ENCODE results near the gene CLEC3B. TPM values are rescaled to one million over a fixed set of nuclear protein-coding genes. Genes with fewer than 3 reads are reported as not detected.

CLEC3B gene
- total and polyA plus RNA-seq, 2 donors (not counting 3 experiments of a cell fraction or from before 2014, with no cell fraction given): 1.8 TPM; not detected in 1

DNA sequence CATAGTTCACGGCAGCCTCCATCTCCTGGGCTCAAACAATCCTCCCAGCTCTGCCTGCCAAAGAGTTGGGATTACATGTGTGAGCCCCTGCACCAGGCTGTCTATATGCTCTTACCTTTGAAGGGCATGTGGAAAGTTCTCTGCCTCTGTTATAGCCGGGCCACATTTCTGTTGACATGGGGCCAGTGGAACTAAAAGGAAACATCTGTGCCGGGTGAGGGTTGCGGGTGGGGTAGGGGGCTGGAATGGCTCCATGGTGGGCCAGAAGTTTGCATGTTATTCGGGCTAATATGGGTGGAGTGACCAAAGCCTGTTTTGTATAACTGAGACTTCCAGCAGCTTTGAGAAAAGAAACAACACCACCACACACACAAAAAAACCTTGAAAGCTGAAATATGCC, 8.3 kb upstream of the CLEC3B start:
- TF ChIP-seq JUN (IDR thresholded peaks at IDR 0.05; ENCODE audit: borderline replicate concordance, insufficient read depth, insufficient read length, low read depth): no peak
- no peaks in the 10 kb centered on the region for H3K9me3 ChIP-seq (replicated peaks; ENCODE audit: control insufficient read depth, insufficient read depth, low read length)
- no peaks in the 10 kb centered on the region for H3K27me3 ChIP-seq (ENCODE audit: control insufficient read depth in 2 of 2, insufficient read depth in 2 of 2, low read length in 2 of 2)
- no peaks in the 10 kb centered on the region for H3K9me1 ChIP-seq (replicated peaks; ENCODE audit: control insufficient read depth, extremely low read depth, insufficient read depth, low read length)
- no peak overlapping the region for H3K4me2 ChIP-seq (ENCODE audit: insufficient read depth, low read length)
- H3K36me3 ChIP-seq (ENCODE audit: control insufficient read depth in 2 of 2, extremely low read depth in 1 of 2, insufficient read depth in 2 of 2, low read length in 2 of 2): no peaks in the 10 kb centered on the region
- intact Hi-C loops (cut with micrococcal nuclease): no loop called here
- DNase-seq (ENCODE audit: low read depth, low spot score): peak; percentile 64
- no peak for FAIRE-seq
- H3K4me3 ChIP-seq (replicated peaks in 1 of 3; ENCODE audit: insufficient read depth in 1 of 3, low read depth in 1 of 3, low read length in 3 of 3): no peak overlapping the region
- no peak overlapping the region for H3K9ac ChIP-seq (replicated peaks; ENCODE audit: extremely low read depth, insufficient read depth, low read length)
- CTCF ChIA-PET: no interaction called here
- H3K4me1 ChIP-seq (ENCODE audit: control insufficient read depth, extremely low read depth, insufficient read depth, low read length): peaks cover under 1% of the 10 kb centered on the region
- dilution Hi-C loops (cut with MboI; ENCODE audit: extremely low pct_ligation_motif_present, low sequenced_read_pairs): no loop called here
- no peaks in the 10 kb centered on the region for H3K79me2 ChIP-seq (ENCODE audit: control insufficient read depth, insufficient read depth, low read length)
- BruUV-seq (replicated peaks): no TSS peak
- H2AFZ ChIP-seq (ENCODE audit: low read depth, low read length): no peak overlapping the region
- H3K27ac ChIP-seq (ENCODE audit: insufficient read depth, low read depth, low read length): no peak overlapping the region
- POLR2A ChIA-PET: no interaction called here
- H4K20me1 ChIP-seq (replicated peaks; ENCODE audit: control insufficient read depth, extremely low read depth, insufficient read depth, low read length): no peaks in the 10 kb centered on the region

DNA sequence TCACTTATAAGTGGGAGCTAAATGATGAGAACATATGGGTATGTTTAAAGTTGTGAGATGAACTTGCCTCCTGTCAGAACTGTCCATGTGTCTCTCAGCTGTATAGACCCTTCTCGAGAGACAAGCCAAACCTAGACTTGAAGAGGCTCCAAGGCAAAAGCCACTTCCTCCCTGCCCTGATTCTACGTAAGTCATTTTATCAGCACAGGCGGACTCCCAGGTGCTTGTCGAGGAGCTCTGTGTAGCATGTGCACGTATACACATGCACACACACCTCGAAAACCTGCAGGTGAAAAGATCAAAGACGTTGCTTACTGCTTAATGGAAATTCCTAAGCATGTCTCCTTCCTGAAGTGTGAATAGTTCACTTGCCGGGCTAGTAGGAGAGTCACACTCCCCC, 5.6 kb upstream of the CLEC3B start:
- no peak for FAIRE-seq
- intact Hi-C loops (cut with micrococcal nuclease): loop anchor here (10.0 kb wide), 1 partner anchor 466 kb away; the partner anchor contains the start of gene ZKSCAN7
- Histone ChIP-seq H3K9me1 (replicated peaks; ENCODE audit: control insufficient read depth, extremely low read depth, insufficient read depth, low read length) (no peaks in the 10 kb centered on the region), H3K9ac (replicated peaks; ENCODE audit: extremely low read depth, insufficient read depth, low read length) (no peak overlapping the region), H3K36me3 (ENCODE audit: control insufficient read depth in 2 of 2, extremely low read depth in 1 of 2, insufficient read depth in 2 of 2, low read length in 2 of 2) (no peaks in the 10 kb centered on the region), H3K27me3 (ENCODE audit: control insufficient read depth in 2 of 2, insufficient read depth in 2 of 2, low read length in 2 of 2) (no peaks in the 10 kb centered on the region), H3K9me3 (replicated peaks; ENCODE audit: control insufficient read depth, insufficient read depth, low read length) (no peaks in the 10 kb centered on the region), H3K4me1 (ENCODE audit: control insufficient read depth, extremely low read depth, insufficient read depth, low read length) (peaks cover 13% of the 10 kb centered on the region), H3K4me2 (ENCODE audit: insufficient read depth, low read length) (no peak overlapping the region), H3K27ac (ENCODE audit: insufficient read depth, low read depth, low read length) (no peak overlapping the region), H3K4me3 (replicated peaks in 1 of 3; ENCODE audit: insufficient read depth in 1 of 3, low read depth in 1 of 3, low read length in 3 of 3) (no peak overlapping the region), H4K20me1 (replicated peaks; ENCODE audit: control insufficient read depth, extremely low read depth, insufficient read depth, low read length) (no peaks in the 10 kb centered on the region), H2AFZ (ENCODE audit: low read depth, low read length) (no peak overlapping the region), H3K79me2 (ENCODE audit: control insufficient read depth, insufficient read depth, low read length) (no peaks in the 10 kb centered on the region)
- no peak for DNase-seq (ENCODE audit: low read depth, low spot score)
- dilution Hi-C loops (cut with MboI; ENCODE audit: extremely low pct_ligation_motif_present, low sequenced_read_pairs): no loop called here
- CTCF ChIA-PET: no interaction called here
- BruUV-seq (replicated peaks): no TSS peak
- TF ChIP-seq FOS (IDR thresholded peaks at IDR 0.05; ENCODE audit: borderline replicate concordance, insufficient read depth, low read length) (no peak), POLR2AphosphoS5 (IDR thresholded peaks at IDR 0.05; ENCODE audit: insufficient read depth, low read depth, low read length) (no peak), JUN (IDR thresholded peaks at IDR 0.05; ENCODE audit: borderline replicate concordance, insufficient read depth, insufficient read length, low read depth) (no peak), EZH2 (IDR thresholded peaks at IDR 0.05; ENCODE audit: borderline replicate concordance, low read depth, low read length, severe bottlenecking) (no peak), MYC (IDR thresholded peaks at IDR 0.05; ENCODE audit: low read depth, low read length) (no peak), GATA2 (IDR thresholded peaks at IDR 0.05; ENCODE audit: insufficient read depth, insufficient read length, low read depth, low read length) (no peak)
- TF ChIP-seq, protein P1, sequence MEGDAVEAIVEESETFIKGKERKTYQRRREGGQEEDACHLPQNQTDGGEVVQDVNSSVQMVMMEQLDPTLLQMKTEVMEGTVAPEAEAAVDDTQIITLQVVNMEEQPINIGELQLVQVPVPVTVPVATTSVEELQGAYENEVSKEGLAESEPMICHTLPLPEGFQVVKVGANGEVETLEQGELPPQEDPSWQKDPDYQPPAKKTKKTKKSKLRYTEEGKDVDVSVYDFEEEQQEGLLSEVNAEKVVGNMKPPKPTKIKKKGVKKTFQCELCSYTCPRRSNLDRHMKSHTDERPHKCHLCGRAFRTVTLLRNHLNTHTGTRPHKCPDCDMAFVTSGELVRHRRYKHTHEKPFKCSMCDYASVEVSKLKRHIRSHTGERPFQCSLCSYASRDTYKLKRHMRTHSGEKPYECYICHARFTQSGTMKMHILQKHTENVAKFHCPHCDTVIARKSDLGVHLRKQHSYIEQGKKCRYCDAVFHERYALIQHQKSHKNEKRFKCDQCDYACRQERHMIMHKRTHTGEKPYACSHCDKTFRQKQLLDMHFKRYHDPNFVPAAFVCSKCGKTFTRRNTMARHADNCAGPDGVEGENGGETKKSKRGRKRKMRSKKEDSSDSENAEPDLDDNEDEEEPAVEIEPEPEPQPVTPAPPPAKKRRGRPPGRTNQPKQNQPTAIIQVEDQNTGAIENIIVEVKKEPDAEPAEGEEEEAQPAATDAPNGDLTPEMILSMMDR (IDR thresholded peaks at IDR 0.05; ENCODE audit: extremely low read depth in 1 of 2, insufficient read depth in 1 of 2, low read depth in 1 of 2, low read length in 2 of 2): no peak
- TF ChIP-seq, protein P2, sequence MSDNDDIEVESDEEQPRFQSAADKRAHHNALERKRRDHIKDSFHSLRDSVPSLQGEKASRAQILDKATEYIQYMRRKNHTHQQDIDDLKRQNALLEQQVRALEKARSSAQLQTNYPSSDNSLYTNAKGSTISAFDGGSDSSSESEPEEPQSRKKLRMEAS (IDR thresholded peaks at IDR 0.05; ENCODE audit: insufficient read depth, insufficient read length): no peak
- POLR2A ChIA-PET: no interaction called here
